ENCODE measurements around the gene YWHAG. TPM values are rescaled to one million over a fixed set of nuclear protein-coding genes. Genes with fewer than 3 reads are reported as not detected.

The YWHAG gene
- total RNA-seq, 2 donors from 2014 or later: 49.1 to 80.2 TPM

GRCh38 chr7:76333511-76334101 is 25.2 kb downstream of the YWHAG start:
- no peak overlapping the region for H3K4me3 ChIP-seq
- no peak for DNase-seq (ENCODE audit: low spot score)
- no peak overlapping the region for H3K27ac ChIP-seq
- TF ChIP-seq POLR2AphosphoS5 (IDR thresholded peaks at IDR 0.05) (peak; percentile 20), POLR2A (IDR thresholded peaks at IDR 0.05) (no peak)
- TF ChIP-seq, protein P1, sequence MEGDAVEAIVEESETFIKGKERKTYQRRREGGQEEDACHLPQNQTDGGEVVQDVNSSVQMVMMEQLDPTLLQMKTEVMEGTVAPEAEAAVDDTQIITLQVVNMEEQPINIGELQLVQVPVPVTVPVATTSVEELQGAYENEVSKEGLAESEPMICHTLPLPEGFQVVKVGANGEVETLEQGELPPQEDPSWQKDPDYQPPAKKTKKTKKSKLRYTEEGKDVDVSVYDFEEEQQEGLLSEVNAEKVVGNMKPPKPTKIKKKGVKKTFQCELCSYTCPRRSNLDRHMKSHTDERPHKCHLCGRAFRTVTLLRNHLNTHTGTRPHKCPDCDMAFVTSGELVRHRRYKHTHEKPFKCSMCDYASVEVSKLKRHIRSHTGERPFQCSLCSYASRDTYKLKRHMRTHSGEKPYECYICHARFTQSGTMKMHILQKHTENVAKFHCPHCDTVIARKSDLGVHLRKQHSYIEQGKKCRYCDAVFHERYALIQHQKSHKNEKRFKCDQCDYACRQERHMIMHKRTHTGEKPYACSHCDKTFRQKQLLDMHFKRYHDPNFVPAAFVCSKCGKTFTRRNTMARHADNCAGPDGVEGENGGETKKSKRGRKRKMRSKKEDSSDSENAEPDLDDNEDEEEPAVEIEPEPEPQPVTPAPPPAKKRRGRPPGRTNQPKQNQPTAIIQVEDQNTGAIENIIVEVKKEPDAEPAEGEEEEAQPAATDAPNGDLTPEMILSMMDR (IDR thresholded peaks at IDR 0.05): no peak
- H3K27me3 ChIP-seq (replicated peaks; ENCODE audit: insufficient read depth): no peaks in the 10 kb centered on the region
- H3K9me3 ChIP-seq: no peaks in the 10 kb centered on the region
- H3K36me3 ChIP-seq: no peaks in the 10 kb centered on the region
- 61% methylated on average over 14 of the region's 14 CpGs for WGBS
- intact Hi-C loops (cut with DNase I): no loop called here
- H3K4me1 ChIP-seq (replicated peaks): no peaks in the 10 kb centered on the region

- no peak overlapping the region for H3K4me3 ChIP-seq
Measured at GRCh38 chr7:76332078-76332477, 26.7 kb downstream of the YWHAG start.

DNA sequence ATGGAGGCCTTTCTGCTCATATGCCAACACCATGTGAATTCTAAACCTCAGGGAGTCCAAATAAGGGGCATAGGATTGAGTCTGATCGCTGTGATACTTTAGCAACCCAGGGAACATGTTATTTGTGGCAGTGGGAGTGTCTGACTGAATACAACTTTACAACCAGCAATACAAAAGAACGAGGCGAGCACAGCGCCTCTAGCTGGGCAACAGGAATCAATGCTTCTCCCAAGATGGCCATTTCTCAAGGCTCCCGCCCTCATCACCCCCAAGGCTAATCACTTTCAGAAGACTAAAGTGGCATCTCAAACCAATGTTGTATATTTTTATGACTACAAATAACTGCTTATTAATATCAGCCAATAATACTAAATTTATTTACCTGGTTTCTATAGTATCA is 28.1 kb downstream of the YWHAG start:
- WGBS: 74% methylated on average over 5 of the region's 5 CpGs
- no peak for DNase-seq (ENCODE audit: low spot score)
- H3K4me1 ChIP-seq (replicated peaks): no peaks in the 10 kb centered on the region
- H3K4me3 ChIP-seq: no peak overlapping the region
- H3K36me3 ChIP-seq: no peaks in the 10 kb centered on the region
- no peaks in the 10 kb centered on the region for H3K27me3 ChIP-seq (replicated peaks; ENCODE audit: insufficient read depth)
- intact Hi-C loops (cut with DNase I): no loop called here
- no peak for TF ChIP-seq POLR2AphosphoS5 (IDR thresholded peaks at IDR 0.05)
- TF ChIP-seq, protein P1 (IDR thresholded peaks at IDR 0.05): no peak
- no peak for TF ChIP-seq POLR2A (IDR thresholded peaks at IDR 0.05)
- H3K27ac ChIP-seq: no peak overlapping the region
- no peaks in the 10 kb centered on the region for H3K9me3 ChIP-seq

More at GRCh38 chr7:76332078-76332477, 26.7 kb downstream of the YWHAG start:
- no peak for DNase-seq (ENCODE audit: low spot score)
- Histone ChIP-seq H3K9me3 (no peaks in the 10 kb centered on the region), H3K4me1 (replicated peaks) (no peaks in the 10 kb centered on the region), H3K27me3 (replicated peaks; ENCODE audit: insufficient read depth) (no peaks in the 10 kb centered on the region), H3K36me3 (no peaks in the 10 kb centered on the region), H3K27ac (no peak overlapping the region)
- TF ChIP-seq POLR2A (IDR thresholded peaks at IDR 0.05) (no peak), POLR2AphosphoS5 (IDR thresholded peaks at IDR 0.05) (no peak)
- TF ChIP-seq, protein P1 (IDR thresholded peaks at IDR 0.05): no peak
- WGBS: 64% methylated on average over 9 of the region's 9 CpGs
- intact Hi-C loops (cut with DNase I): no loop called here

DNA sequence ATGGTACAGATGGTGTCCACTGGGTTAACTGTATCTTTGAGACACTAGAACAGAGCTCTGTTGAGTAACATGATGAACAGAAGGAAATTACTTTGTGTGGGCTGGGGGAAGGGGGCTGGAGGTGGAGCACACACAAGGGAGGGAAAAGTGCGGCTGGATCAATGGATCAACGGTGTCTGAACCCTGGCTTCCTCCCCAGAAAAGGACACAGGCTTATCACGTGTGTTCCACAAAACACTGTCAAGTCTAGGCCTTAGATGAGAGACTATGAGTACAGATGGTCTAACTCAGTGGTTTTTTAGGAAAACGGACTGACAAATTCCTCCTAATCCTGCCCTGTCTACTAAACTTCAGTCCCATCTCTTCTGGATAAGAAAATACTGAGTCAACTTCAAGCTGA is 28.5 kb downstream of the YWHAG start:
- WGBS: 72% methylated on average over 4 of the region's 4 CpGs
- no peaks in the 10 kb centered on the region for H3K4me1 ChIP-seq (replicated peaks)
- no peak for DNase-seq (ENCODE audit: low spot score)
- no peaks in the 10 kb centered on the region for H3K9me3 ChIP-seq
- no peaks in the 10 kb centered on the region for H3K27me3 ChIP-seq (replicated peaks; ENCODE audit: insufficient read depth)
- intact Hi-C loops (cut with DNase I): no loop called here
- H3K27ac ChIP-seq: no peak overlapping the region
- no peaks in the 10 kb centered on the region for H3K36me3 ChIP-seq
- no peak overlapping the region for H3K4me3 ChIP-seq
- TF ChIP-seq, protein P1 (IDR thresholded peaks at IDR 0.05): no peak
- no peak for TF ChIP-seq POLR2A (IDR thresholded peaks at IDR 0.05)
- no peak for TF ChIP-seq POLR2AphosphoS5 (IDR thresholded peaks at IDR 0.05)

- TF ChIP-seq POLR2A (IDR thresholded peaks at IDR 0.05) (no peak), POLR2AphosphoS5 (IDR thresholded peaks at IDR 0.05) (no peak)
- TF ChIP-seq, protein P1 (IDR thresholded peaks at IDR 0.05): no peak
- WGBS: 93% methylated on average over 29 of the region's 29 CpGs
- no peaks in the 10 kb centered on the region for H3K36me3 ChIP-seq
- DNase-seq (ENCODE audit: low spot score): no peak
- H3K27me3 ChIP-seq (replicated peaks; ENCODE audit: insufficient read depth): no peaks in the 10 kb centered on the region
- no peaks in the 10 kb centered on the region for H3K4me1 ChIP-seq (replicated peaks)
- intact Hi-C loops (cut with DNase I): no loop called here
- H3K27ac ChIP-seq: no peak overlapping the region
- no peaks in the 10 kb centered on the region for H3K9me3 ChIP-seq
- H3K4me3 ChIP-seq: no peak overlapping the region
Measured at GRCh38 chr7:76329479-76329878, 29.3 kb downstream of the YWHAG start.

All from prostate gland (tissue), 2 donors.